ENCODE results near the gene RASSF6. TPM values are rescaled to one million over a fixed set of nuclear protein-coding genes. Genes with fewer than 3 reads are reported as not detected.

Gene RASSF6
- polyA plus RNA-seq, 1 donor from 2014 or later, result not detected

DNA sequence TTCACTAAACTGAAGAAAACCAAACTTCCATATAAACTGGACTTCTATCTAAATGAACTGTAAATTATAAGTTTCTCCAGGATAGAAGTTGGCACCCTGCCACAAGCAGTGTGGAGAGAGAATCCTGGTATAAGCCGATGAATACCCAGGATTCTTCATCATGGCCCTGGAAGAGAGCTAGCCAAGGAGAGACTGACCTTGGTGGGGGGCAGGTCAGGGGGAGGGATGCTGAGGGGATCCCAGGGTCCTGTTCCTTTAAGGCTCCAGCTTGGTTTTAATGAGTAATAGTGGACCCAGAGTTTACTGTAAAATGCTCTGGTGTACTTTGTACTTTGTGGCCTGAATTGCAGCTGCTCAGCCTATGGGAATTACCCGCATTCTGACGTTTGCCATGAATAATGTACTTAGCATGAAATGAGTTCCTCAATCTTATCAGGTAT lies 16.9 kb downstream of the RASSF6 start:
- Histone ChIP-seq H3K27ac (ENCODE audit: low read length) (no peak overlapping the region), H3K4me2 (ENCODE audit: low read length) (no peak overlapping the region), H3F3A (ENCODE audit: insufficient read depth, low read length, poor library complexity, severe bottlenecking) (no peaks in the 10 kb centered on the region), H3K9ac (ENCODE audit: low read length) (no peak overlapping the region), H4K20me1 (ENCODE audit: insufficient read depth) (no peaks in the 10 kb centered on the region), H3K36me3 (ENCODE audit: insufficient read depth, low read length) (no peaks in the 10 kb centered on the region), H3K79me2 (replicated peaks; ENCODE audit: insufficient read depth, low read length) (no peaks in the 10 kb centered on the region), H3K9me3 (ENCODE audit: low read length) (no peaks in the 10 kb centered on the region), H3K9me2 (ENCODE audit: insufficient read depth, low read length) (no peaks in the 10 kb centered on the region), H3K27me3 (ENCODE audit: insufficient read depth, low read depth, low read length) (no peaks in the 10 kb centered on the region), H2AFZ (ENCODE audit: low read depth, low read length) (no peak overlapping the region), H3K4me3 (ENCODE audit: low read length) (no peak overlapping the region)
- TF ChIP-seq TAF1 (IDR thresholded peaks at IDR 0.05; ENCODE audit: low read depth) (no peak), EP300 (conservative IDR thresholded peaks at IDR 0.05; ENCODE audit: poor library complexity, severe bottlenecking) (no peak)

DNA sequence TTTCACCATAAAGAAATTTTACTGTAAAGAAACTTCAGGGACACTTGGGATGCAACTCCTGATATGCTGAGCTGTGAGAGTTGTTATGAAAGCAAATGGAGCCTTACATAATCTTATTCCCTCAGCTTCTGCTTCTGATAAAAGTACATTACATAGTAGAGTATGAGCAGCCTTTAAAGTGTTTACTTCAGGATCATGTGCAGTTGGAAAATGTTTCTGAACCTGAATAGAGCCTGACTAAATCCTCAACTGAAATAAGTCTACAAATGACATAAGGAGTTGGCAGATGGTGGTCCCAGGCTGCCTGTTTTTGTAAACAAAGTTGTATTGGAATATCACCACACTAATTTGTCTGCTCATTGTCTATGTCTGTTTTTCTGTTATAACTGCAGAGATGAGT lies 19.3 kb downstream of the RASSF6 start:
- Histone ChIP-seq H3K9ac (ENCODE audit: low read length) (no peak overlapping the region), H2AFZ (ENCODE audit: low read depth, low read length) (no peak overlapping the region), H3K27ac (ENCODE audit: low read length) (no peak overlapping the region), H3K27me3 (ENCODE audit: insufficient read depth, low read depth, low read length) (no peaks in the 10 kb centered on the region), H4K20me1 (ENCODE audit: insufficient read depth) (no peaks in the 10 kb centered on the region), H3K36me3 (ENCODE audit: insufficient read depth, low read length) (no peaks in the 10 kb centered on the region), H3K9me2 (ENCODE audit: insufficient read depth, low read length) (no peaks in the 10 kb centered on the region), H3F3A (ENCODE audit: insufficient read depth, low read length, poor library complexity, severe bottlenecking) (no peaks in the 10 kb centered on the region), H3K79me2 (replicated peaks; ENCODE audit: insufficient read depth, low read length) (no peaks in the 10 kb centered on the region), H3K4me2 (ENCODE audit: low read length) (no peak overlapping the region), H3K4me3 (ENCODE audit: low read length) (no peak overlapping the region), H3K9me3 (ENCODE audit: low read length) (no peaks in the 10 kb centered on the region)
- no peak for TF ChIP-seq TAF1 (IDR thresholded peaks at IDR 0.05; ENCODE audit: low read depth)
- no peak for TF ChIP-seq EP300 (conservative IDR thresholded peaks at IDR 0.05; ENCODE audit: poor library complexity, severe bottlenecking)

DNA sequence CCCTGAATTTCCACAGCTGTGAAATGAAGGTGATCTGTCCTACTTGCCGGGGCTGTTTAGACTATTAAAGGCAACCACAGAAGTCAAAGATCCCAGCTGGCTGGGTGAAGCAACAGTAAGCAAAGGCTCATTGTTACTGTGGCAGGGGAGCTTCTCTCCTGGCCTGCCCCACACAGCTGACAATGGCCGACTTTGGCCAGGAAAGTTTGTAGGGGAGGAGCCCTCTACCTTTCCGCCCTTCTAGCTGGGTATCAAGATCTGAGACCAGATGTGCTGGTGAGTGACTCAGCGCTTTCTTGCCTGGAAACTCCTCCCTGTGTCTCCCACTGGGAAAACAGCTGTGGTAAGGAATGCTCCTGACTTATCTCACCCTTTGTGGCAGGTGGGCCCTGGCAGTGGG lies 21.1 kb downstream of the RASSF6 start:
- H3K27ac ChIP-seq (ENCODE audit: low read length), result no peak overlapping the region
- H3K79me2 ChIP-seq (replicated peaks; ENCODE audit: insufficient read depth, low read length), result no peaks in the 10 kb centered on the region
- no peak overlapping the region for H3K4me3 ChIP-seq (ENCODE audit: low read length)
- no peaks in the 10 kb centered on the region for H3K36me3 ChIP-seq (ENCODE audit: insufficient read depth, low read length)
- TF ChIP-seq TAF1 (IDR thresholded peaks at IDR 0.05; ENCODE audit: low read depth), result no peak
- TF ChIP-seq MXI1 (conservative IDR thresholded peaks at IDR 0.05; ENCODE audit: poor library complexity, severe bottlenecking), result no peak
- no peak for TF ChIP-seq SMC3 (conservative IDR thresholded peaks at IDR 0.05; ENCODE audit: poor library complexity)
- TF ChIP-seq, protein P1, sequence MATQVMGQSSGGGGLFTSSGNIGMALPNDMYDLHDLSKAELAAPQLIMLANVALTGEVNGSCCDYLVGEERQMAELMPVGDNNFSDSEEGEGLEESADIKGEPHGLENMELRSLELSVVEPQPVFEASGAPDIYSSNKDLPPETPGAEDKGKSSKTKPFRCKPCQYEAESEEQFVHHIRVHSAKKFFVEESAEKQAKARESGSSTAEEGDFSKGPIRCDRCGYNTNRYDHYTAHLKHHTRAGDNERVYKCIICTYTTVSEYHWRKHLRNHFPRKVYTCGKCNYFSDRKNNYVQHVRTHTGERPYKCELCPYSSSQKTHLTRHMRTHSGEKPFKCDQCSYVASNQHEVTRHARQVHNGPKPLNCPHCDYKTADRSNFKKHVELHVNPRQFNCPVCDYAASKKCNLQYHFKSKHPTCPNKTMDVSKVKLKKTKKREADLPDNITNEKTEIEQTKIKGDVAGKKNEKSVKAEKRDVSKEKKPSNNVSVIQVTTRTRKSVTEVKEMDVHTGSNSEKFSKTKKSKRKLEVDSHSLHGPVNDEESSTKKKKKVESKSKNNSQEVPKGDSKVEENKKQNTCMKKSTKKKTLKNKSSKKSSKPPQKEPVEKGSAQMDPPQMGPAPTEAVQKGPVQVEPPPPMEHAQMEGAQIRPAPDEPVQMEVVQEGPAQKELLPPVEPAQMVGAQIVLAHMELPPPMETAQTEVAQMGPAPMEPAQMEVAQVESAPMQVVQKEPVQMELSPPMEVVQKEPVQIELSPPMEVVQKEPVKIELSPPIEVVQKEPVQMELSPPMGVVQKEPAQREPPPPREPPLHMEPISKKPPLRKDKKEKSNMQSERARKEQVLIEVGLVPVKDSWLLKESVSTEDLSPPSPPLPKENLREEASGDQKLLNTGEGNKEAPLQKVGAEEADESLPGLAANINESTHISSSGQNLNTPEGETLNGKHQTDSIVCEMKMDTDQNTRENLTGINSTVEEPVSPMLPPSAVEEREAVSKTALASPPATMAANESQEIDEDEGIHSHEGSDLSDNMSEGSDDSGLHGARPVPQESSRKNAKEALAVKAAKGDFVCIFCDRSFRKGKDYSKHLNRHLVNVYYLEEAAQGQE (IDR thresholded peaks at IDR 0.05; ENCODE audit: borderline replicate concordance), result no peak
- TF ChIP-seq, protein P2, sequence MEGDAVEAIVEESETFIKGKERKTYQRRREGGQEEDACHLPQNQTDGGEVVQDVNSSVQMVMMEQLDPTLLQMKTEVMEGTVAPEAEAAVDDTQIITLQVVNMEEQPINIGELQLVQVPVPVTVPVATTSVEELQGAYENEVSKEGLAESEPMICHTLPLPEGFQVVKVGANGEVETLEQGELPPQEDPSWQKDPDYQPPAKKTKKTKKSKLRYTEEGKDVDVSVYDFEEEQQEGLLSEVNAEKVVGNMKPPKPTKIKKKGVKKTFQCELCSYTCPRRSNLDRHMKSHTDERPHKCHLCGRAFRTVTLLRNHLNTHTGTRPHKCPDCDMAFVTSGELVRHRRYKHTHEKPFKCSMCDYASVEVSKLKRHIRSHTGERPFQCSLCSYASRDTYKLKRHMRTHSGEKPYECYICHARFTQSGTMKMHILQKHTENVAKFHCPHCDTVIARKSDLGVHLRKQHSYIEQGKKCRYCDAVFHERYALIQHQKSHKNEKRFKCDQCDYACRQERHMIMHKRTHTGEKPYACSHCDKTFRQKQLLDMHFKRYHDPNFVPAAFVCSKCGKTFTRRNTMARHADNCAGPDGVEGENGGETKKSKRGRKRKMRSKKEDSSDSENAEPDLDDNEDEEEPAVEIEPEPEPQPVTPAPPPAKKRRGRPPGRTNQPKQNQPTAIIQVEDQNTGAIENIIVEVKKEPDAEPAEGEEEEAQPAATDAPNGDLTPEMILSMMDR (IDR thresholded peaks at IDR 0.05; ENCODE audit: poor library complexity, severe bottlenecking), result no peak
- TF ChIP-seq RAD21 (conservative IDR thresholded peaks at IDR 0.05), result no peak
- TF ChIP-seq EP300 (conservative IDR thresholded peaks at IDR 0.05; ENCODE audit: poor library complexity, severe bottlenecking), result no peak
- no peak for TF ChIP-seq POLR2AphosphoS5 (IDR thresholded peaks at IDR 0.05)
- TF ChIP-seq EZH2 (IDR thresholded peaks at IDR 0.05; ENCODE audit: borderline replicate concordance, insufficient read depth, low read length, poor library complexity, severe bottlenecking), result no peak
- H3K9me2 ChIP-seq (ENCODE audit: insufficient read depth, low read length), result no peaks in the 10 kb centered on the region
- no peaks in the 10 kb centered on the region for H3K9me3 ChIP-seq (ENCODE audit: low read length)
- H2AFZ ChIP-seq (ENCODE audit: low read depth, low read length), result no peak overlapping the region
- H3K4me2 ChIP-seq (ENCODE audit: low read length), result no peak overlapping the region
- H3F3A ChIP-seq (ENCODE audit: insufficient read depth, low read length, poor library complexity, severe bottlenecking), result no peaks in the 10 kb centered on the region
- no peaks in the 10 kb centered on the region for H4K20me1 ChIP-seq (ENCODE audit: insufficient read depth)
- H3K9ac ChIP-seq (ENCODE audit: low read length), result no peak overlapping the region
- H3K27me3 ChIP-seq (ENCODE audit: insufficient read depth, low read depth, low read length), result no peaks in the 10 kb centered on the region
